SK-N-SH (cell line): Measurements from ENCODE around the gene TRPV6. TPM values are rescaled to one million over a fixed set of nuclear protein-coding genes. Genes with fewer than 3 reads are reported as not detected.

Experiments used
- CTCF ChIA-PET: fragments of 300-600, 350-600 bp; formaldehyde crosslinking; extraction: SDS; loops from one replicate; lab custom pipeline; 2021; lab: Yijun Ruan, JAX
- POLR2A ChIA-PET: fragments of 350-600 bp; sonication (Branson Sonifier 250); formaldehyde crosslinking; extraction: SDS; loops from one replicate; lab custom pipeline; 2020; ENCODE audit warnings: antibody characterized with exemption, inconsistent platforms; lab: Yijun Ruan, JAX
- DNase-seq: peaks from one replicate; pipeline ENCODE4 v3.0.0; 2012
- H2AFZ ChIP-seq: fragments of 200-600 bp; sonication (generic); 2 replicates; pipeline ENCODE4 v1.8.1; 2016; ENCODE audit warnings: antibody characterized with exemption, mild to moderate bottlenecking, low read depth
- H3F3A ChIP-seq: fragments of 200-600 bp; sonication (generic); replicated peaks from 2 replicates; pipeline ENCODE3; 2016; ENCODE audit warnings: antibody characterized with exemption, mild to moderate bottlenecking; ENCODE audit not compliant: insufficient read depth
- H3K27ac ChIP-seq, 2 experiments: fragments of 200-500 bp in 1 of 2; fragments of 200-600 bp in 1 of 2; sonication (Bioruptor generic) in 1 of 2; sonication (generic), shearing (Covaris generic) in 1 of 2; 2 replicates each; pipeline versions ENCODE4 v1.5.1 to v1.6.1; 2014 to 2016; ENCODE audit warnings: low read depth in 2 of 2, inconsistent platforms in 1 of 2, low read length in 1 of 2, mild to moderate bottlenecking in 1 of 2, mixed read lengths in 1 of 2
- H3K27me3 ChIP-seq: fragments of 200-600 bp; sonication (generic), shearing (Covaris generic); 2 replicates; pipeline ENCODE4 v1.6.1; 2016; ENCODE audit warnings: mixed run types; ENCODE audit not compliant: insufficient read depth
- H3K36me3 ChIP-seq, 2 experiments: fragments of 200-500 bp in 1 of 2; fragments of 200-600 bp in 1 of 2; sonication (Bioruptor generic) in 1 of 2; sonication (generic) in 1 of 2; replicated peaks in 1 of 2; 2 replicates each; pipeline versions ENCODE3 to v1.5.1; 2014 to 2016; ENCODE audit warnings: low read length in 1 of 2, mild to moderate bottlenecking in 1 of 2; ENCODE audit not compliant: insufficient read depth in 2 of 2, control insufficient read depth in 1 of 2
- H3K4me1 ChIP-seq, 2 experiments: fragments of 200-500 bp in 1 of 2; fragments of 200-600 bp in 1 of 2; sonication (Bioruptor generic) in 1 of 2; sonication (generic), shearing (Covaris generic) in 1 of 2; 2 replicates each; pipeline versions ENCODE4 v1.5.1 to v1.6.1; 2014 to 2016; ENCODE audit warnings: low read depth in 1 of 2, low read length in 1 of 2, mixed run types in 1 of 2; ENCODE audit not compliant: insufficient read depth in 2 of 2, control insufficient read depth in 1 of 2
- H3K4me2 ChIP-seq: fragments of 200-600 bp; sonication (generic), shearing (Covaris generic); 2 replicates; pipeline ENCODE4 v1.6.1; 2017; ENCODE audit warnings: mixed run types
- H3K4me3 ChIP-seq, 2 experiments: fragments of 200-500 bp in 1 of 2; fragments of 200-600 bp in 1 of 2; sonication (Bioruptor generic) in 1 of 2; sonication (generic), shearing (Covaris generic) in 1 of 2; 2 replicates each; pipeline versions ENCODE4 v1.5.1 to v1.8.1; 2014 to 2016; ENCODE audit warnings: low read depth in 2 of 2, inconsistent platforms in 1 of 2, low read length in 1 of 2, mild to moderate bottlenecking in 1 of 2, mixed read lengths in 1 of 2, moderate library complexity in 1 of 2
- H3K79me2 ChIP-seq: fragments of 200-600 bp; sonication (generic); 2 replicates; pipeline ENCODE4 v1.8.1; 2017; ENCODE audit warnings: mild to moderate bottlenecking; ENCODE audit not compliant: insufficient read depth
- H3K9ac ChIP-seq: fragments of 200-600 bp; sonication (generic); 2 replicates; pipeline ENCODE4 v1.6.1; 2017; ENCODE audit warnings: mixed run types
- H3K9me2 ChIP-seq: fragments of 200-600 bp; sonication (generic); 2 replicates; pipeline ENCODE4 v1.6.1; 2017; ENCODE audit warnings: mixed run types
- H3K9me3 ChIP-seq: fragments of 200-600 bp; sonication (generic); 2 replicates; pipeline ENCODE4 v1.6.1; 2017; ENCODE audit warnings: mixed run types, mild to moderate bottlenecking, moderate library complexity
- H4K20me1 ChIP-seq: fragments of 200-600 bp; sonication (generic); 2 replicates; pipeline ENCODE4 v1.6.1; 2017; ENCODE audit warnings: mild to moderate bottlenecking, mixed run types; ENCODE audit not compliant: insufficient read depth
- CHD2 ChIP-seq: fragments of 150-350 bp; IDR thresholded peaks from 2 replicates; pipeline ENCODE4 v1.6.1; 2018; ENCODE audit warnings: low read length; ENCODE audit not compliant: partially characterized antibody
- EP300 ChIP-seq, 2 experiments: IDR thresholded peaks; 2 replicates each; pipeline versions ENCODE4 v1.4.0 to v1.6.1; 2012; ENCODE audit warnings: borderline replicate concordance in 1 of 2, low read depth in 1 of 2, low read length in 1 of 2
- EZH2phosphoT487 ChIP-seq: fragments of 200-600 bp; sonication (generic); IDR thresholded peaks from 2 replicates; pipeline ENCODE4 v1.6.1; 2017; ENCODE audit warnings: low read depth, mixed run types, mild to moderate bottlenecking, antibody characterized with exemption, moderate library complexity, borderline replicate concordance
- FOXM1 ChIP-seq: IDR thresholded peaks from 2 replicates; pipeline ENCODE4 v1.4.0; 2012; ENCODE audit warnings: low read depth, mild to moderate bottlenecking
- GABPA ChIP-seq: IDR thresholded peaks from 2 replicates; pipeline ENCODE4 v1.4.0; 2012; ENCODE audit warnings: low read depth, mild to moderate bottlenecking
- GATA2 ChIP-seq: sonication (generic); formaldehyde crosslinking; IDR thresholded peaks from 2 replicates; pipeline ENCODE4 v1.5.0; 2020; ENCODE audit warnings: mild to moderate bottlenecking, missing genetic modification reagents
- IRF3 ChIP-seq: fragments of 150-350 bp; IDR thresholded peaks from 2 replicates; pipeline ENCODE4 v1.6.1; 2016; ENCODE audit warnings: mild to moderate bottlenecking, low read depth, low read length
- JUND ChIP-seq: IDR thresholded peaks from 2 replicates; pipeline ENCODE4 v1.4.0; 2012
- MAX ChIP-seq: IDR thresholded peaks from 2 replicates; pipeline ENCODE4 v1.4.0; 2012; ENCODE audit warnings: low read depth
- MXI1 ChIP-seq: IDR thresholded peaks from 2 replicates; pipeline ENCODE4 v1.6.1; 2012; ENCODE audit warnings: mild to moderate bottlenecking, low read depth, low read length, improper control_type of control experiment
- NRF1 ChIP-seq: IDR thresholded peaks from 2 replicates; pipeline ENCODE4 v1.6.1; 2012; ENCODE audit warnings: low read depth, mild to moderate bottlenecking, low read length
- RAD21 ChIP-seq: IDR thresholded peaks from 2 replicates; pipeline ENCODE4 v1.6.1; 2012; ENCODE audit warnings: mild to moderate bottlenecking, low read length
- REST ChIP-seq: IDR thresholded peaks from 2 replicates; pipeline ENCODE4 v1.6.1; 2012; ENCODE audit warnings: mild to moderate bottlenecking, low read depth, low read length, moderate library complexity
- RFX5 ChIP-seq: IDR thresholded peaks from 2 replicates; pipeline ENCODE4 v1.6.1; 2012; ENCODE audit warnings: mild to moderate bottlenecking, improper control_type of control experiment, low read length
- RXRA ChIP-seq: IDR thresholded peaks from 2 replicates; pipeline ENCODE4 v1.4.0; 2012; ENCODE audit warnings: low read depth, mild to moderate bottlenecking, borderline replicate concordance
- SIN3A ChIP-seq: IDR thresholded peaks from 2 replicates; pipeline ENCODE4 v1.6.1; 2012; ENCODE audit warnings: low read depth, mild to moderate bottlenecking, low read length, moderate library complexity, borderline replicate concordance
- SMC3 ChIP-seq: IDR thresholded peaks from 2 replicates; pipeline ENCODE4 v1.6.1; 2012; ENCODE audit warnings: low read depth, low read length, improper control_type of control experiment
- TAF1 ChIP-seq: IDR thresholded peaks from 2 replicates; pipeline ENCODE4 v1.6.1; 2012; ENCODE audit warnings: low read depth, mild to moderate bottlenecking, low read length, moderate library complexity, borderline replicate concordance
- TCF12 ChIP-seq: IDR thresholded peaks from 2 replicates; pipeline ENCODE4 v1.4.0; 2012
- ZBTB33 ChIP-seq: IDR thresholded peaks from 2 replicates; pipeline ENCODE4 v1.4.0; 2012; ENCODE audit warnings: low read depth, borderline replicate concordance
- WGBS: methylation state at CpG from one replicate; pipeline ENCODE4 v1.1.6; 2017; ENCODE audit warnings: low lambda C conversion rate; 5-methylcytosine and 5-hydroxymethylcytosine counted together
- polyA plus RNA-seq, 3 experiments: library from polyadenylated mRNA; depleted of rRNA; stranded (reverse); fragments of >200 nt; gene quantifications; 2 replicates each; pipeline ENCODE4 v1.2.3, GENCODE V29; 2012

Gene TRPV6
- polyA plus RNA-seq, 1 of the 3 experiments (the other 2 are of a cell fraction): not detected

- no peaks in the 10 kb centered on the region for H3K4me1 ChIP-seq
- POLR2A ChIA-PET: no interaction called here
- no peak overlapping the region for H3K27ac ChIP-seq
- H3F3A ChIP-seq: no peaks in the 10 kb centered on the region
- H3K4me3 ChIP-seq: no peak overlapping the region
- H3K9me3 ChIP-seq: no peaks in the 10 kb centered on the region
- no peaks in the 10 kb centered on the region for H3K79me2 ChIP-seq
- no peak overlapping the region for H3K4me2 ChIP-seq
- WGBS: 15% methylated on average over 2 of the region's 2 CpGs
- H3K27me3 ChIP-seq: peaks cover 12% of the 10 kb centered on the region; the same call in 1 of the 2 replicates
- no peaks in the 10 kb centered on the region for H4K20me1 ChIP-seq
- TF ChIP-seq GATA2 (CRISPR knock-in tag): no peak
- no peak for TF ChIP-seq RXRA
- TF ChIP-seq TCF12: no peak
- TF ChIP-seq NRF1: no peak
- TF ChIP-seq MXI1: no peak
- no peak for TF ChIP-seq JUND
- TF ChIP-seq EP300 (IDR thresholded peaks at IDR 0.05; ENCODE audit: borderline replicate concordance in 1 of 2, low read depth in 1 of 2, low read length in 1 of 2): no peak
- TF ChIP-seq IRF3: no peak
- TF ChIP-seq EZH2phosphoT487: no peak
- no peak for TF ChIP-seq FOXM1
- TF ChIP-seq RFX5: no peak
- TF ChIP-seq GABPA: no peak
- TF ChIP-seq SMC3: no peak
- TF ChIP-seq REST: no peak
- no peak for TF ChIP-seq MAX
- TF ChIP-seq CHD2: no peak
- TF ChIP-seq RAD21: no peak
- TF ChIP-seq TAF1: no peak
- TF ChIP-seq ZBTB33: no peak
- no peak for TF ChIP-seq SIN3A
- TF ChIP-seq, all 33 proteins: peak for 0
- Histone ChIP-seq H3K9me2 (no peaks in the 10 kb centered on the region), H3K36me3 (no peaks in the 10 kb centered on the region), H2AFZ (no peak overlapping the region), H3K9ac (no peak overlapping the region)
- no peak for DNase-seq
- CTCF ChIA-PET: no interaction called here
These were observed 28.0 kb upstream of the TRPV6 start for GRCh38 chr7:142913566-142913965.
